GM19035 (cell line): ENCODE data around the gene GSTK1.
"Not testable (repeated sequence)": the region's sequence is repeated elsewhere in the genome, so short reads cannot be mapped to it uniquely, and the experiment has no call there.

Source experiments
- ATAC-seq: cut with Tn5 transposase; IDR thresholded peaks from one replicate; pipeline ENCODE4 v1.9.1; 2021; ENCODE audit not compliant: unreplicated experiment

GSTK1 gene

GRCh38 chr7:143238289-143238980 is 24.8 kb upstream of the GSTK1 start:
- no peak for ATAC-seq

- no peak for ATAC-seq
These were observed 23.4 kb upstream of the GSTK1 start for GRCh38 chr7:143239813-143240212.

- peak; percentile 98 for ATAC-seq
These were observed 22.7 kb upstream of the GSTK1 start for GRCh38 chr7:143240291-143241168.

GRCh38 chr7:143242306-143242705 is 20.9 kb upstream of the GSTK1 start:
- ATAC-seq, result no peak

- no peak for ATAC-seq
These were observed 20.1 kb upstream of the GSTK1 start for GRCh38 chr7:143243111-143243510.

GRCh38 chr7:143243614-143244013 is 19.6 kb upstream of the GSTK1 start:
- ATAC-seq, result no peak

GRCh38 chr7:143244321-143244720 is 18.9 kb upstream of the GSTK1 start:
- ATAC-seq, result no peak

- no peak for ATAC-seq
These were observed 18.1 kb upstream of the GSTK1 start for GRCh38 chr7:143245123-143245522.

GRCh38 chr7:143247372-143247771 is 15.9 kb upstream of the GSTK1 start:
- ATAC-seq, result no peak

GRCh38 chr7:143248761-143249354 is 14.4 kb upstream of the GSTK1 start:
- ATAC-seq, result no peak

- no peak for ATAC-seq
These were observed 13.0 kb upstream of the GSTK1 start for GRCh38 chr7:143250199-143250598.

GRCh38 chr7:143250822-143251221 is 12.4 kb upstream of the GSTK1 start:
- ATAC-seq, result no peak

GRCh38 chr7:143252006-143252405 is 11.2 kb upstream of the GSTK1 start:
- no peak for ATAC-seq

- no peak for ATAC-seq
These were observed 7.7 kb upstream of the GSTK1 start for GRCh38 chr7:143255564-143255963.

- ATAC-seq, result no peak
These were observed 6.9 kb upstream of the GSTK1 start for GRCh38 chr7:143256325-143256724.

GRCh38 chr7:143256932-143257331 is 6.3 kb upstream of the GSTK1 start:
- ATAC-seq, result peak; percentile 61

GRCh38 chr7:143257501-143257900 is 5.7 kb upstream of the GSTK1 start:
- no peak for ATAC-seq

GRCh38 chr7:143258831-143259230 is 4.4 kb upstream of the GSTK1 start:
- ATAC-seq, result peak; percentile 51

GRCh38 chr7:143259765-143260164 is 3.5 kb upstream of the GSTK1 start:
- ATAC-seq, result no peak

GRCh38 chr7:143261901-143262300 is 1.3 kb upstream of the GSTK1 start:
- ATAC-seq, result no peak

- not testable (repeated sequence) for ATAC-seq
These were observed 941 bp downstream of the GSTK1 start for GRCh38 chr7:143264196-143264568.
